IPS DF 6.9 (cell line): Measurements from ENCODE around the gene GRK5.

ENCODE experiments used
- DNase-seq: peaks from one replicate; pipeline ENCODE4 v3.0.0-alpha.2; 2013; ENCODE audit warnings: low read depth, low spot score
- H3K27ac ChIP-seq: one replicate; pipeline ENCODE4 v1.5.1; 2013; ENCODE audit warnings: low read length, control low read depth
- H3K27me3 ChIP-seq: 2 replicates; pipeline ENCODE4 v1.6.1; 2013; ENCODE audit warnings: mild to moderate bottlenecking, low read length; ENCODE audit not compliant: control insufficient read depth, insufficient read depth
- H3K36me3 ChIP-seq: 2 replicates; pipeline ENCODE4 v1.6.1; 2013; ENCODE audit warnings: low read length; ENCODE audit not compliant: control insufficient read depth, insufficient read depth
- H3K4me1 ChIP-seq: 2 replicates; pipeline ENCODE4 v1.6.1; 2013; ENCODE audit warnings: low read length; ENCODE audit not compliant: control insufficient read depth, insufficient read depth
- H3K4me3 ChIP-seq: 2 replicates; pipeline ENCODE4 v1.5.1; 2013; ENCODE audit warnings: mild to moderate bottlenecking, low read length
- H3K9me3 ChIP-seq: 2 replicates; pipeline ENCODE4 v1.6.1; 2013; ENCODE audit warnings: low read length, inconsistent platforms; ENCODE audit not compliant: control insufficient read depth, insufficient read depth
- WGBS: extraction: QIAGEN DNeasy Blood & Tissue Kit; methylation state at CpG from one replicate; pipeline ENCODE4 v1.1.7; 2013; ENCODE audit warnings: mixed read lengths, missing lambda C conversion rate; ENCODE audit not compliant: insufficient read length, insufficient coverage; 5-methylcytosine and 5-hydroxymethylcytosine counted together

The GRK5 gene

GRCh38 chr10:119393845-119394244 lies 186.5 kb downstream of the GRK5 start:
- Histone ChIP-seq H3K27ac (no peak overlapping the region), H3K9me3 (no peaks in the 10 kb centered on the region), H3K4me1 (no peaks in the 10 kb centered on the region), H3K4me3 (no peak overlapping the region), H3K27me3 (no peaks in the 10 kb centered on the region), H3K36me3 (no peaks in the 10 kb centered on the region)
- no peak for DNase-seq
- WGBS = 100% methylated on average over 2 of the region's 4 CpGs

- no CpG with 5 or more reads among the region's 11 CpGs for WGBS
- DNase-seq = no peak
- Histone ChIP-seq H3K4me3 (no peak overlapping the region), H3K27me3 (no peaks in the 10 kb centered on the region), H3K4me1 (no peaks in the 10 kb centered on the region), H3K9me3 (no peaks in the 10 kb centered on the region), H3K36me3 (no peaks in the 10 kb centered on the region), H3K27ac (no peak overlapping the region)
Measured at GRCh38 chr10:119394657-119395279, 187.4 kb downstream of the GRK5 start.

- Histone ChIP-seq H3K4me1 (no peaks in the 10 kb centered on the region), H3K4me3 (no peak overlapping the region), H3K36me3 (no peaks in the 10 kb centered on the region), H3K27me3 (no peaks in the 10 kb centered on the region), H3K9me3 (no peaks in the 10 kb centered on the region), H3K27ac (no peak overlapping the region)
- WGBS = no CpG with 5 or more reads among the region's 24 CpGs
- DNase-seq = no peak
Measured at GRCh38 chr10:119395280-119396007, 188.1 kb downstream of the GRK5 start.

GRCh38 chr10:119396008-119396708 lies 188.8 kb downstream of the GRK5 start:
- H3K9me3 ChIP-seq = no peaks in the 10 kb centered on the region
- H3K36me3 ChIP-seq = no peaks in the 10 kb centered on the region
- no CpG with 5 or more reads among the region's 10 CpGs for WGBS
- H3K4me1 ChIP-seq = no peaks in the 10 kb centered on the region
- no peak overlapping the region for H3K27ac ChIP-seq
- H3K4me3 ChIP-seq = no peak overlapping the region
- H3K27me3 ChIP-seq = no peaks in the 10 kb centered on the region
- DNase-seq = no peak

- Histone ChIP-seq H3K27me3 (no peaks in the 10 kb centered on the region), H3K4me3 (no peak overlapping the region), H3K36me3 (no peaks in the 10 kb centered on the region), H3K9me3 (no peaks in the 10 kb centered on the region), H3K4me1 (no peaks in the 10 kb centered on the region), H3K27ac (no peak overlapping the region)
- no peak for DNase-seq
- WGBS = no CpG with 5 or more reads among the region's 1 CpG
Measured at GRCh38 chr10:119396709-119397071, 189.3 kb downstream of the GRK5 start.

- Histone ChIP-seq H3K4me3 (no peak overlapping the region), H3K27me3 (no peaks in the 10 kb centered on the region), H3K27ac (no peak overlapping the region), H3K36me3 (no peaks in the 10 kb centered on the region), H3K4me1 (no peaks in the 10 kb centered on the region), H3K9me3 (no peaks in the 10 kb centered on the region)
- WGBS = no CpG with 5 or more reads among the region's 6 CpGs
- DNase-seq = no peak
Measured at GRCh38 chr10:119397416-119397815, 190.0 kb downstream of the GRK5 start.

- Histone ChIP-seq H3K27ac (no peak overlapping the region), H3K4me1 (no peaks in the 10 kb centered on the region)
- no CpG with 5 or more reads among the region's 5 CpGs for WGBS
Measured at GRCh38 chr10:119398996-119399395, 191.6 kb downstream of the GRK5 start.

GRCh38 chr10:119399466-119399865 lies 192.1 kb downstream of the GRK5 start:
- H3K9me3 ChIP-seq = no peaks in the 10 kb centered on the region
- no peak overlapping the region for H3K27ac ChIP-seq
- H3K4me1 ChIP-seq = no peaks in the 10 kb centered on the region
- WGBS = no CpG with 5 or more reads among the region's 3 CpGs
- DNase-seq = no peak
- H3K4me3 ChIP-seq = no peak overlapping the region
- H3K27me3 ChIP-seq = no peaks in the 10 kb centered on the region
- H3K36me3 ChIP-seq = no peaks in the 10 kb centered on the region

More at GRCh38 chr10:119398996-119399395, 191.6 kb downstream of the GRK5 start:
- Histone ChIP-seq H3K4me3 (no peak overlapping the region), H3K27me3 (no peaks in the 10 kb centered on the region), H3K9me3 (no peaks in the 10 kb centered on the region), H3K36me3 (no peaks in the 10 kb centered on the region)
- no peak for DNase-seq

- no peaks in the 10 kb centered on the region for H3K27me3 ChIP-seq
- no peaks in the 10 kb centered on the region for H3K36me3 ChIP-seq
- H3K27ac ChIP-seq = no peak overlapping the region
- H3K4me1 ChIP-seq = no peaks in the 10 kb centered on the region
- H3K9me3 ChIP-seq = no peaks in the 10 kb centered on the region
- no peak overlapping the region for H3K4me3 ChIP-seq
- WGBS = no CpG with 5 or more reads among the region's 14 CpGs
- no peak for DNase-seq
Measured at GRCh38 chr10:119401671-119402395, 194.5 kb downstream of the GRK5 start.

GRCh38 chr10:119403921-119404320 lies 196.6 kb downstream of the GRK5 start:
- no peaks in the 10 kb centered on the region for H3K9me3 ChIP-seq
- no peaks in the 10 kb centered on the region for H3K27me3 ChIP-seq
- H3K4me3 ChIP-seq = no peak overlapping the region
- DNase-seq = no peak
- no peaks in the 10 kb centered on the region for H3K36me3 ChIP-seq
- H3K27ac ChIP-seq = no peak overlapping the region
- no CpG with 5 or more reads among the region's 1 CpG for WGBS
- no peaks in the 10 kb centered on the region for H3K4me1 ChIP-seq
